GM23248 (cell line): Measurements from ENCODE around the gene KCTD17. TPM values are rescaled to one million over a fixed set of nuclear protein-coding genes. Genes with fewer than 3 reads are reported as not detected.

Experiments used
- DNase-seq: peaks from one replicate; pipeline ENCODE4 v3.0.0-alpha.2; 2015
- H2AFZ ChIP-seq: fragments of 200-600 bp; sonication (generic); 2 replicates; pipeline ENCODE4 v1.6.1; 2016; ENCODE audit warnings: antibody characterized with exemption
- H3F3A ChIP-seq: fragments of 200-600 bp; sonication (generic); 2 replicates; pipeline ENCODE4 v1.6.1; 2016; ENCODE audit warnings: mild to moderate bottlenecking, antibody characterized with exemption, mixed run types; ENCODE audit not compliant: insufficient read depth
- H3K27ac ChIP-seq: fragments of 200-600 bp; sonication (generic); 2 replicates; pipeline ENCODE4 v1.5.1; 2016; ENCODE audit warnings: mild to moderate bottlenecking
- H3K27me3 ChIP-seq: fragments of 200-600 bp; sonication (generic); replicated peaks from 2 replicates; pipeline ENCODE4 v1.6.1; 2016; ENCODE audit warnings: mild to moderate bottlenecking; ENCODE audit not compliant: insufficient read depth
- H3K36me3 ChIP-seq: fragments of 200-600 bp; sonication (generic); 2 replicates; pipeline ENCODE4 v1.6.1; 2016; ENCODE audit warnings: low read depth, mild to moderate bottlenecking
- H3K4me1 ChIP-seq: fragments of 200-600 bp; sonication (generic); 2 replicates; pipeline ENCODE4 v1.6.1; 2016; ENCODE audit warnings: mild to moderate bottlenecking; ENCODE audit not compliant: insufficient read depth
- H3K4me2 ChIP-seq: fragments of 200-600 bp; sonication (generic); one replicate; pipeline ENCODE4 v1.6.1; 2016; ENCODE audit warnings: mild to moderate bottlenecking; ENCODE audit not compliant: unreplicated experiment
- H3K4me3 ChIP-seq: fragments of 200-600 bp; sonication (generic); 2 replicates; pipeline ENCODE4 v1.5.1; 2016; ENCODE audit warnings: mild to moderate bottlenecking
- H3K79me2 ChIP-seq: fragments of 200-600 bp; sonication (generic); 2 replicates; pipeline ENCODE4 v1.6.1; 2016; ENCODE audit warnings: mild to moderate bottlenecking; ENCODE audit not compliant: insufficient read depth
- H3K9ac ChIP-seq: fragments of 200-600 bp; sonication (generic); 2 replicates; pipeline ENCODE4 v1.6.1; 2016; ENCODE audit warnings: mild to moderate bottlenecking
- H3K9me2 ChIP-seq: fragments of 200-600 bp; sonication (generic); 2 replicates; pipeline ENCODE4 v1.6.1; 2016; ENCODE audit warnings: mixed run types, mild to moderate bottlenecking, moderate library complexity; ENCODE audit not compliant: insufficient read depth
- H3K9me3 ChIP-seq: fragments of 200-600 bp; sonication (generic); one replicate; pipeline ENCODE4 v1.6.1; 2017; ENCODE audit warnings: low read depth
- H4K20me1 ChIP-seq: fragments of 200-600 bp; sonication (generic); 2 replicates; pipeline ENCODE4 v1.6.0; 2016; ENCODE audit not compliant: insufficient read depth
- EZH2 ChIP-seq: fragments of 200-600 bp; sonication (generic); IDR thresholded peaks from 2 replicates; pipeline ENCODE4 v1.6.1; 2018; ENCODE audit warnings: antibody characterized with exemption, mild to moderate bottlenecking; ENCODE audit not compliant: insufficient read depth, poor library complexity, severe bottlenecking
- EZH2phosphoT487 ChIP-seq: fragments of 200-600 bp; sonication (generic); IDR thresholded peaks from 2 replicates; pipeline ENCODE4 v1.6.1; 2018; ENCODE audit warnings: antibody characterized with exemption, moderate library complexity, mild to moderate bottlenecking, low read depth; ENCODE audit not compliant: insufficient read depth
- WGBS, 2 experiments: methylation state at CpG; one replicate each; pipeline ENCODE4 v1.1.6; 2015 to 2017; ENCODE audit warnings: low lambda C conversion rate in 2 of 2, low coverage in 1 of 2; ENCODE audit errors: missing lambda C conversion rate in 2 of 2; 5-methylcytosine and 5-hydroxymethylcytosine counted together
- in situ Hi-C: fragments of 300-500 bp; cut with MboI; formaldehyde crosslinking; loops from 2 replicates; pipeline ENCODE4 v1.15.0; 2020
- polyA plus RNA-seq: library from polyadenylated mRNA; unstranded; fragments of >200 nt; fragmentation: Nextera tagmentation; extraction: Ambion mirVana; gene quantifications from 2 replicates; pipeline ENCODE4 v1.2.1, GENCODE V29; 2016
- total RNA-seq: library from RNA; depleted of rRNA; stranded (reverse); fragments of >200 nt; shearing (Covaris generic); gene quantifications from 2 replicates; pipeline ENCODE4 v1.2.3, GENCODE V29; 2014

Gene KCTD17
- total and polyA plus RNA-seq, 2 experiments from 2014 or later: 41.6 to 59.6 TPM

DNA sequence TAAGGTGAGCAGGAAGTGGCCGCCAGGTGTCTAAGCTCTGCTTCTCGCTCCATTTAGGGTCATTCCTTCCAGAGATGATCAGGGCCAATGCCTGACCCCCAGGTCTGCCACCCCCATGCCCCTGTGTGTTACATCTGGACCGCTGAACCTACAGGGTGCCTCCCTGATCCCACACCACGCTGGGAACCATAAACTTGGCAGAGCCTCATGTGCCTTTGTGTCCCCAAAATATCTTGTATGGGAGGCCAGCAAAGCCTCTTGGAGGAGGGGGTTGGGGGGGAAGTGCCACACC is 36.0 kb upstream of the KCTD17 start:
- no peaks in the 10 kb centered on the region for H3K9me2 ChIP-seq
- H3K4me1 ChIP-seq: 0 out of 2 replicates have a peak, but pooled peaks cover 4% of the 10 kb centered on the region
- H3K36me3 ChIP-seq: no peaks in the 10 kb centered on the region
- peaks cover 4% of the 10 kb centered on the region for H3K79me2 ChIP-seq
- H3K4me3 ChIP-seq: no peak overlapping the region
- no peaks in the 10 kb centered on the region for H3F3A ChIP-seq
- no peak overlapping the region for H3K9ac ChIP-seq
- no peaks in the 10 kb centered on the region for H4K20me1 ChIP-seq
- H3K4me2 ChIP-seq: no peak overlapping the region
- TF ChIP-seq EZH2 (no peak), EZH2phosphoT487 (no peak)
- 92 to 95% methylated on average over 4 of the region's 4 CpGs for WGBS, 2 experiments
- DNase-seq: no peak
- H3K27ac ChIP-seq: no peak overlapping the region
- H3K9me3 ChIP-seq: no peaks in the 10 kb centered on the region
- in situ Hi-C loops: no loop called here
- no peak overlapping the region for H2AFZ ChIP-seq
- no peaks in the 10 kb centered on the region for H3K27me3 ChIP-seq

DNA sequence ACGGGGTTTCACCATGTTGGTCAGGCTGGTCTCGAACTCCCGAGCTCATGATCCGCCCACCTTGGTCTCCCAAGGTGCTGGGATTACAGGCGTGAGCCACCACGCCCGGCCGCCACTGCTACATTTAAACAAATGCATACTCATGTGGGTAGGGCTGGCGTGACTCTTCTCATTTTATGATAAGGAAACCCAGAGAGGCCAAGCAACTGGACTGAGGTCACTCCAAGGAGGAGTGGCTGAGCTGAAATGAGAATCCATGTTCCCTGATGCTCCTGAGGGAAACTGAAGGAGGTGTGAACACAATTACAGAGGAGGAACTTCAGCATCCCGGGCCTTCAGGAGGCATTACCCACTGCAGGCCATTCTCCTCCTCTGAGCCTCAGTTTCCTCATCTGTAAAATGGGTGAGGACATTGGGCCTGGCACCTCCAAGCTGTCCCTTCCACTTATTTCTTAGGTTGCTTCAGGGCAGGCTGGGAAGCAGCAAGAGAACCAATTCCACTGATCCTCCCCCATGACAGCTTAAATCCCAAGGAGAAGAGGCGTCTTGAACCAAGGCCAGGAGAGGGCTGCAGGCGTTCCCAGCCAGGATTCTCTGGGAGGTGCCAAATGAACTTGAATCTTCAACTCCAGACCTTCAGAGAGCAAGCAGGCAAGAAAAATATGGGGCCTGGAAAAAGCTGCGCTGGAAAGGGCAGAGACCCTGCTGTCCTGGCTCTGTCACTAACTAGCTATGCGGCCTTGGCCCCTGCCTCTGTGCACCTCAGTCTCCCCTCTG is 35.2 kb upstream of the KCTD17 start:
- no peaks in the 10 kb centered on the region for H3F3A ChIP-seq
- H3K27me3 ChIP-seq: no peaks in the 10 kb centered on the region
- TF ChIP-seq EZH2phosphoT487 (no peak), EZH2 (no peak)
- no peaks in the 10 kb centered on the region for H3K36me3 ChIP-seq
- no peak overlapping the region for H3K9ac ChIP-seq
- H3K4me1 ChIP-seq: 0 out of 2 replicates have a peak, but pooled peaks cover 5% of the 10 kb centered on the region
- H3K27ac ChIP-seq: no peak overlapping the region
- H3K9me3 ChIP-seq: no peaks in the 10 kb centered on the region
- H4K20me1 ChIP-seq: no peaks in the 10 kb centered on the region
- no peak overlapping the region for H2AFZ ChIP-seq
- H3K4me3 ChIP-seq: no peak overlapping the region
- no peaks in the 10 kb centered on the region for H3K9me2 ChIP-seq
- in situ Hi-C loops: no loop called here
- H3K4me2 ChIP-seq: no peak overlapping the region
- DNase-seq: no peak
- 89 to 93% methylated on average over 14 of the region's 14 CpGs for WGBS, 2 experiments
- peaks cover 10% of the 10 kb centered on the region for H3K79me2 ChIP-seq

GRCh38 chr22:37017356-37017755 is 34.2 kb upstream of the KCTD17 start:
- no peak for TF ChIP-seq EZH2phosphoT487
- no peak for TF ChIP-seq EZH2
- in situ Hi-C loops: no loop called here
- no peak for DNase-seq

GRCh38 chr22:37018086-37018814 is 33.3 kb upstream of the KCTD17 start:
- no peak for DNase-seq
- peaks cover 15% of the 10 kb centered on the region for H3K79me2 ChIP-seq
- 0 out of 2 replicates have a peak, but pooled peaks cover 5% of the 10 kb centered on the region for H3K4me1 ChIP-seq
- H3K9me3 ChIP-seq: no peaks in the 10 kb centered on the region
- H3K27ac ChIP-seq: no peak overlapping the region
- peak overlapping the region; percentile 92 for H2AFZ ChIP-seq
- WGBS, 2 experiments: 76 to 78% methylated on average over 44 to 45 of the region's 45 CpGs
- H3K9ac ChIP-seq: peak overlapping the region; percentile 86
- H3K9me2 ChIP-seq: no peaks in the 10 kb centered on the region
- H4K20me1 ChIP-seq: no peaks in the 10 kb centered on the region; the same call in 1 of the 2 replicates
- no peaks in the 10 kb centered on the region for H3K27me3 ChIP-seq
- TF ChIP-seq EZH2phosphoT487 (no peak), EZH2 (no peak)
- in situ Hi-C loops: no loop called here
- H3K36me3 ChIP-seq: no peaks in the 10 kb centered on the region
- H3K4me3 ChIP-seq: peak overlapping the region; percentile 96
- peak overlapping the region; percentile 81 for H3K4me2 ChIP-seq
- H3F3A ChIP-seq: no peaks in the 10 kb centered on the region

More at GRCh38 chr22:37017356-37017755, 34.2 kb upstream of the KCTD17 start:
- no peaks in the 10 kb centered on the region for H3K9me2 ChIP-seq
- no peaks in the 10 kb centered on the region for H3K27me3 ChIP-seq
- no peak overlapping the region for H3K27ac ChIP-seq
- WGBS, 2 experiments: 96 to 98% methylated on average over 10 of the region's 10 CpGs
- no peak overlapping the region for H3K4me3 ChIP-seq
- 0 out of 2 replicates have a peak, but pooled peaks cover 5% of the 10 kb centered on the region for H3K4me1 ChIP-seq
- H3K4me2 ChIP-seq: no peak overlapping the region
- no peak overlapping the region for H2AFZ ChIP-seq
- H3K9me3 ChIP-seq: no peaks in the 10 kb centered on the region
- H3K36me3 ChIP-seq: no peaks in the 10 kb centered on the region
- H3K9ac ChIP-seq: no peak overlapping the region
- H3F3A ChIP-seq: no peaks in the 10 kb centered on the region
- H4K20me1 ChIP-seq: no peaks in the 10 kb centered on the region
- peaks cover 15% of the 10 kb centered on the region for H3K79me2 ChIP-seq
